ENCODE data around the gene CCNY. TPM values are rescaled to one million over a fixed set of nuclear protein-coding genes. Genes with fewer than 3 reads are reported as not detected.

Gene CCNY
- total and polyA plus RNA-seq, 2 of the 13 experiments (the other 11 are each of a cell fraction or from before 2014, with no cell fraction given), result 48.2 to 54.7 TPM

GRCh38 chr10:35614312-35614711, 278.0 kb downstream of the CCNY start:
- TF ChIP-seq RARG (CRISPR knock-in tag; IDR thresholded peaks at IDR 0.05; ENCODE audit: low read depth) (no peak), ZMAT5 (CRISPR knock-in tag; IDR thresholded peaks at IDR 0.05; ENCODE audit: borderline replicate concordance, low read depth) (no peak)
- no peaks in the 10 kb centered on the region for H4K20me1 ChIP-seq (ENCODE audit: insufficient read depth, low read length)
- 0 out of 2 replicates have a peak, but pooled peaks cover 7% of the 10 kb centered on the region for H3K9me3 ChIP-seq (ENCODE audit: low read length)
- no peaks in the 10 kb centered on the region for H3K36me3 ChIP-seq (replicated peaks in 1 of 2; ENCODE audit: control insufficient read depth in 1 of 2, insufficient read depth in 2 of 2, low read length in 2 of 2)
- no peak overlapping the region for H2AFZ ChIP-seq (ENCODE audit: low read length)
- FAIRE-seq (no peak), DNase-seq (ENCODE audit: low spot score) (no peak), ATAC-seq (no peak)
- 2% methylated on average over 5 of the region's 5 CpGs for WGBS (ENCODE audit: low lambda C conversion rate)
- no TSS peak for BruUV-seq (replicated peaks)
- H3K27me3 ChIP-seq (ENCODE audit: control insufficient read depth in 1 of 2, insufficient read depth in 2 of 2, low read length in 2 of 2), result no peaks in the 10 kb centered on the region
- intact Hi-C loops (cut with micrococcal nuclease; ENCODE audit: unreplicated experiment) (no loop called here), in situ Hi-C loops (cut with HindIII; ENCODE audit: extremely low pct_ligation_motif_present, low pct_unique_long_range_greater_than_20kb) (no loop called here)
- H3K4me1 ChIP-seq (ENCODE audit: insufficient read depth, low read length), result peaks cover 33% of the 10 kb centered on the region
- ChIA-PET CTCF (ENCODE audit: low intra/inter-chr PET ratio, low total read pairs) (no interaction called here), POLR2A (no interaction called here)
- no peak overlapping the region for H3K4me2 ChIP-seq (ENCODE audit: low read depth, low read length)
- no peaks in the 10 kb centered on the region for H3K79me2 ChIP-seq (ENCODE audit: insufficient read depth, low read length)
- H3K9ac ChIP-seq (ENCODE audit: insufficient read depth, low read depth, low read length), result no peak overlapping the region
- H3K4me3 ChIP-seq (replicated peaks in 1 of 3; ENCODE audit: insufficient read depth in 1 of 3, low read depth in 2 of 3, low read length in 3 of 3), result no peak overlapping the region
- H3K27ac ChIP-seq (ENCODE audit: extremely low read length, insufficient read depth, low read length), result no peak overlapping the region

Other genes with a start within 250 kb of the CCNY start
- 33.1 and 48.2 TPM in 2 replicates for gene CUL2, start 246.2 kb upstream of the CCNY start, total RNA-seq (2016; rRNA removed; fragmentation: Illumina TruSeq; extraction: Trizol)
- 7.1 and 9.6 TPM in 2 replicates for gene CUL2, start 246.2 kb upstream of the CCNY start, polyA plus RNA-seq (2011; rRNA removed)
- gene CREM, start 209.7 kb upstream of the CCNY start, total RNA-seq (2016; rRNA removed; fragmentation: Illumina TruSeq; extraction: Trizol), result 25.4 and 30.6 TPM in 2 replicates
- gene CREM, start 209.7 kb upstream of the CCNY start, polyA plus RNA-seq (2011; rRNA removed), result 21.3 and 22.4 TPM in 2 replicates

All from HepG2 (cell line).